OCI-LY3 (cell line): Measurements from ENCODE around the gene TMEM101.

Experiments
- H2AFZ ChIP-seq: fragments of 200-600, 300-600 bp; shearing (Covaris generic); 2 replicates; pipeline ENCODE4 v1.6.0; 2014; ENCODE audit warnings: antibody characterized with exemption, low read depth, low read length
- H3K27ac ChIP-seq: fragments of 200-600, 300-600 bp; sonication (generic); 2 replicates; pipeline ENCODE4 v1.5.1; 2014; ENCODE audit warnings: mild to moderate bottlenecking, low read length, moderate library complexity, mixed read lengths
- H3K27me3 ChIP-seq: fragments of 200-600, 300-600 bp; sonication (generic); 2 replicates; pipeline ENCODE4 v1.6.1; 2014; ENCODE audit warnings: low read depth, low read length, mixed read lengths
- H3K36me3 ChIP-seq: fragments of 200-600, 300-600 bp; sonication (generic); replicated peaks from 2 replicates; pipeline ENCODE3; 2014; ENCODE audit warnings: low read depth, low read length, mixed read lengths
- H3K4me1 ChIP-seq: fragments of 300-600, 200-600 bp; sonication (generic); 2 replicates; pipeline ENCODE4 v1.6.1; 2014; ENCODE audit warnings: low read length, mixed read lengths
- H3K4me2 ChIP-seq: fragments of 200-600, 300-600 bp; sonication (generic); 2 replicates; pipeline ENCODE4 v1.6.1; 2014; ENCODE audit warnings: low read length, mixed read lengths
- H3K4me3 ChIP-seq: fragments of 300-600, 200-600 bp; sonication (generic); 2 replicates; pipeline ENCODE4 v1.5.1; 2014; ENCODE audit warnings: antibody characterized with exemption, mild to moderate bottlenecking, low read length, moderate library complexity
- H3K79me2 ChIP-seq: fragments of 300-600, 200-600 bp; shearing (Covaris generic); 2 replicates; pipeline ENCODE4 v1.6.1; 2014; ENCODE audit warnings: mild to moderate bottlenecking, low read length, mixed read lengths
- H3K9ac ChIP-seq: fragments of 300-600, 200-600 bp; shearing (Covaris generic); 2 replicates; pipeline ENCODE4 v1.6.0; 2014; ENCODE audit warnings: mild to moderate bottlenecking, low read length, moderate library complexity
- H3K9me3 ChIP-seq: fragments of 200-600, 300-600 bp; shearing (Covaris generic); 2 replicates; pipeline ENCODE4 v1.6.1; 2014; ENCODE audit warnings: low read length, mixed read lengths; ENCODE audit not compliant: insufficient read depth
- H4K20me1 ChIP-seq: fragments of 200-600, 300-600 bp; sonication (generic); 2 replicates; pipeline ENCODE4 v1.6.1; 2016; ENCODE audit warnings: low read length, mixed read lengths; ENCODE audit not compliant: insufficient read depth
- EZH2phosphoT487 ChIP-seq: fragments of 200-600 bp; shearing (Covaris generic); IDR thresholded peaks from 2 replicates; pipeline ENCODE4 v1.6.1; 2018; ENCODE audit warnings: antibody characterized with exemption, mixed run types, low read depth
- TF ChIP-seq, protein P1 (sequence below): fragments of 200-600, 300-600 bp; sonication (generic); IDR thresholded peaks from 2 replicates; pipeline ENCODE4 v1.5.1; 2014; ENCODE audit warnings: antibody characterized with exemption, low read length, low read depth

Gene TMEM101

DNA sequence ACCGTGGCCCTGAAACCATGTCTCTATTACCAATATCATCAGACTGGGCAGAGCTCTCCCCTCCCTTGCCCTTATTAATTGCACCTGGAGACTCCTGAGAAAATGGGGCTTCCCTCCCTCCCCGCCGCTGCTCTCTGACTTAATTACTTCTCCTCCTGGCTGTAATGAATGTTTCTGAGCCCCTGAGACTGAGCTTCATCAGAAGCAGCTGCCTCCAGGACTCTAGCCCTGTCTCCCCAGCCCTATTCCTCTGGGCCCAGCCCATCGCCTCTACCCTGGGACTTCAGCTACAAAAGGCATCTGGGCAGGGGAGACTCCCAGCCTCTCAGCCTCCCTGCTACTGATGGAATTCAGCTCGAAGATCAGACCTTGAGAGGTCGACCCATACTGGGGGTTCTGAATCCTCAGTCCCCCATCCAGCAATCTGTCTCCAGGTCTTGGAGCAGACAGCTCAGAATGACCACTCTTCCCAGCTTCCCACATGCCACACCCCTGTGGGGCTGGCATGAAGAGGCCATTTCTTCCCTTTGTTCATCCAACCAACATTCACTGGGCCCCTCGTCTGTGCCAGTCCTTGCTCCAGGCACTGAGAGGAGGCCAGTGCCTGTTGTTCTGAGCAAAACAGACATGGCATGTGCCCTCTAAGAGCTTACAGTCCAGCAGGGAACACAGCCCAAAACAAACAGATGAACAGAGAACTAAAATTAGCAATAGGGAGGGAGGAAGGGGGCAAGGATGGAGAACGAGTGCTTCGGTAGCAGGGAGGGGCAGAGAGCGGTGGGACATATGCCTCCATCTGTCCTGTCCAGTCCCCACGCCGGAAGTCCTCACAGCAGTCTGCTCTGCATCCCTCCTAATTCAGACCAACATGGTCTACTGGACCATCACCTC, 27.4 kb downstream of the TMEM101 start:
- no peak overlapping the region for H3K4me2 ChIP-seq
- H3K36me3 ChIP-seq: no peaks in the 10 kb centered on the region
- H4K20me1 ChIP-seq: no peaks in the 10 kb centered on the region
- H3K27ac ChIP-seq: no peak overlapping the region
- no peaks in the 10 kb centered on the region for H3K4me1 ChIP-seq
- 0 out of 2 replicates have a peak, but pooled peaks cover 3% of the 10 kb centered on the region for H3K27me3 ChIP-seq
- TF ChIP-seq, protein P1, sequence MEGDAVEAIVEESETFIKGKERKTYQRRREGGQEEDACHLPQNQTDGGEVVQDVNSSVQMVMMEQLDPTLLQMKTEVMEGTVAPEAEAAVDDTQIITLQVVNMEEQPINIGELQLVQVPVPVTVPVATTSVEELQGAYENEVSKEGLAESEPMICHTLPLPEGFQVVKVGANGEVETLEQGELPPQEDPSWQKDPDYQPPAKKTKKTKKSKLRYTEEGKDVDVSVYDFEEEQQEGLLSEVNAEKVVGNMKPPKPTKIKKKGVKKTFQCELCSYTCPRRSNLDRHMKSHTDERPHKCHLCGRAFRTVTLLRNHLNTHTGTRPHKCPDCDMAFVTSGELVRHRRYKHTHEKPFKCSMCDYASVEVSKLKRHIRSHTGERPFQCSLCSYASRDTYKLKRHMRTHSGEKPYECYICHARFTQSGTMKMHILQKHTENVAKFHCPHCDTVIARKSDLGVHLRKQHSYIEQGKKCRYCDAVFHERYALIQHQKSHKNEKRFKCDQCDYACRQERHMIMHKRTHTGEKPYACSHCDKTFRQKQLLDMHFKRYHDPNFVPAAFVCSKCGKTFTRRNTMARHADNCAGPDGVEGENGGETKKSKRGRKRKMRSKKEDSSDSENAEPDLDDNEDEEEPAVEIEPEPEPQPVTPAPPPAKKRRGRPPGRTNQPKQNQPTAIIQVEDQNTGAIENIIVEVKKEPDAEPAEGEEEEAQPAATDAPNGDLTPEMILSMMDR: no peak
- TF ChIP-seq EZH2phosphoT487: no peak
- no peaks in the 10 kb centered on the region for H3K9me3 ChIP-seq
- no peak overlapping the region for H2AFZ ChIP-seq
- no peak overlapping the region for H3K9ac ChIP-seq
- H3K79me2 ChIP-seq: no peaks in the 10 kb centered on the region
- H3K4me3 ChIP-seq: no peak overlapping the region

GRCh38 chr17:43986225-43986981, 28.4 kb downstream of the TMEM101 start:
- TF ChIP-seq EZH2phosphoT487: no peak
- TF ChIP-seq, protein P1: no peak
- 0 out of 2 replicates have a peak, but pooled peaks cover 3% of the 10 kb centered on the region for H3K27me3 ChIP-seq
- no peaks in the 10 kb centered on the region for H3K4me1 ChIP-seq
- H4K20me1 ChIP-seq: no peaks in the 10 kb centered on the region
- H3K9me3 ChIP-seq: no peaks in the 10 kb centered on the region
- no peak overlapping the region for H2AFZ ChIP-seq
- no peak overlapping the region for H3K9ac ChIP-seq
- no peak overlapping the region for H3K27ac ChIP-seq
- no peak overlapping the region for H3K4me2 ChIP-seq
- no peak overlapping the region for H3K4me3 ChIP-seq
- no peaks in the 10 kb centered on the region for H3K79me2 ChIP-seq
- H3K36me3 ChIP-seq: no peaks in the 10 kb centered on the region

- Histone ChIP-seq H3K4me1 (no peaks in the 10 kb centered on the region), H3K4me2 (no peak overlapping the region), H3K4me3 (no peak overlapping the region), H3K27ac (no peak overlapping the region), H3K36me3 (no peaks in the 10 kb centered on the region), H3K9me3 (no peaks in the 10 kb centered on the region), H4K20me1 (no peaks in the 10 kb centered on the region), H3K9ac (no peak overlapping the region), H3K27me3 (0 out of 2 replicates have a peak, but pooled peaks cover 3% of the 10 kb centered on the region), H2AFZ (no peak overlapping the region), H3K79me2 (no peaks in the 10 kb centered on the region)
- TF ChIP-seq EZH2phosphoT487: no peak
- TF ChIP-seq, protein P1: no peak
Measured at GRCh38 chr17:43984521-43984920, 30.2 kb downstream of the TMEM101 start.
